ENCODE data around the gene ST3GAL2.

- no peak for TF ChIP-seq RARB (CRISPR knock-in tag; IDR thresholded peaks at IDR 0.05)
- TF ChIP-seq, protein P1, sequence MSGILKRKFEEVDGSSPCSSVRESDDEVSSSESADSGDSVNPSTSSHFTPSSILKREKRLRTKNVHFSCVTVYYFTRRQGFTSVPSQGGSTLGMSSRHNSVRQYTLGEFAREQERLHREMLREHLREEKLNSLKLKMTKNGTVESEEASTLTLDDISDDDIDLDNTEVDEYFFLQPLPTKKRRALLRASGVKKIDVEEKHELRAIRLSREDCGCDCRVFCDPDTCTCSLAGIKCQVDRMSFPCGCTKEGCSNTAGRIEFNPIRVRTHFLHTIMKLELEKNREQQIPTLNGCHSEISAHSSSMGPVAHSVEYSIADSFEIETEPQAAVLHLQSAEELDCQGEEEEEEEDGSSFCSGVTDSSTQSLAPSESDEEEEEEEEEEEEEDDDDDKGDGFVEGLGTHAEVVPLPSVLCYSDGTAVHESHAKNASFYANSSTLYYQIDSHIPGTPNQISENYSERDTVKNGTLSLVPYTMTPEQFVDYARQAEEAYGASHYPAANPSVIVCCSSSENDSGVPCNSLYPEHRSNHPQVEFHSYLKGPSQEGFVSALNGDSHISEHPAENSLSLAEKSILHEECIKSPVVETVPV (CRISPR knock-in tag; IDR thresholded peaks at IDR 0.05), result no peak
- TF ChIP-seq CSDC2 (CRISPR knock-in tag; IDR thresholded peaks at IDR 0.05), result no peak
- TF ChIP-seq ZFP3 (CRISPR knock-in tag; IDR thresholded peaks at IDR 0.05), result no peak
- no peak for TF ChIP-seq BACH2 (CRISPR knock-in tag; IDR thresholded peaks at IDR 0.05; ENCODE audit: borderline replicate concordance)
- no peak for TF ChIP-seq ZNF70 (CRISPR knock-in tag; IDR thresholded peaks at IDR 0.05)
- TF ChIP-seq SNAI2 (CRISPR knock-in tag; IDR thresholded peaks at IDR 0.05), result no peak
- no peak for TF ChIP-seq ISL1 (CRISPR knock-in tag; IDR thresholded peaks at IDR 0.05)
- TF ChIP-seq, protein P2, sequence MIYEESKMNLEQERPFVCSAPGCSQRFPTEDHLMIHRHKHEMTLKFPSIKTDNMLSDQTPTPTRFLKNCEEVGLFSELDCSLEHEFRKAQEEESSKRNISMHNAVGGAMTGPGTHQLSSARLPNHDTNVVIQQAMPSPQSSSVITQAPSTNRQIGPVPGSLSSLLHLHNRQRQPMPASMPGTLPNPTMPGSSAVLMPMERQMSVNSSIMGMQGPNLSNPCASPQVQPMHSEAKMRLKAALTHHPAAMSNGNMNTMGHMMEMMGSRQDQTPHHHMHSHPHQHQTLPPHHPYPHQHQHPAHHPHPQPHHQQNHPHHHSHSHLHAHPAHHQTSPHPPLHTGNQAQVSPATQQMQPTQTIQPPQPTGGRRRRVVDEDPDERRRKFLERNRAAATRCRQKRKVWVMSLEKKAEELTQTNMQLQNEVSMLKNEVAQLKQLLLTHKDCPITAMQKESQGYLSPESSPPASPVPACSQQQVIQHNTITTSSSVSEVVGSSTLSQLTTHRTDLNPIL (CRISPR knock-in tag; IDR thresholded peaks at IDR 0.05; ENCODE audit: low read depth), result no peak
- no peak for TF ChIP-seq TSHZ2 (CRISPR knock-in tag; IDR thresholded peaks at IDR 0.05)
- TF ChIP-seq, protein P3, sequence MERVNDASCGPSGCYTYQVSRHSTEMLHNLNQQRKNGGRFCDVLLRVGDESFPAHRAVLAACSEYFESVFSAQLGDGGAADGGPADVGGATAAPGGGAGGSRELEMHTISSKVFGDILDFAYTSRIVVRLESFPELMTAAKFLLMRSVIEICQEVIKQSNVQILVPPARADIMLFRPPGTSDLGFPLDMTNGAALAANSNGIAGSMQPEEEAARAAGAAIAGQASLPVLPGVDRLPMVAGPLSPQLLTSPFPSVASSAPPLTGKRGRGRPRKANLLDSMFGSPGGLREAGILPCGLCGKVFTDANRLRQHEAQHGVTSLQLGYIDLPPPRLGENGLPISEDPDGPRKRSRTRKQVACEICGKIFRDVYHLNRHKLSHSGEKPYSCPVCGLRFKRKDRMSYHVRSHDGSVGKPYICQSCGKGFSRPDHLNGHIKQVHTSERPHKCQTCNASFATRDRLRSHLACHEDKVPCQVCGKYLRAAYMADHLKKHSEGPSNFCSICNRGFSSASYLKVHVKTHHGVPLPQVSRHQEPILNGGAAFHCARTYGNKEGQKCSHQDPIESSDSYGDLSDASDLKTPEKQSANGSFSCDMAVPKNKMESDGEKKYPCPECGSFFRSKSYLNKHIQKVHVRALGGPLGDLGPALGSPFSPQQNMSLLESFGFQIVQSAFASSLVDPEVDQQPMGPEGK (CRISPR knock-in tag; IDR thresholded peaks at IDR 0.05; ENCODE audit: borderline replicate concordance), result no peak
- TF ChIP-seq ARNTL (CRISPR knock-in tag; IDR thresholded peaks at IDR 0.05; ENCODE audit: borderline replicate concordance, low read depth), result no peak
- TF ChIP-seq, protein P4, sequence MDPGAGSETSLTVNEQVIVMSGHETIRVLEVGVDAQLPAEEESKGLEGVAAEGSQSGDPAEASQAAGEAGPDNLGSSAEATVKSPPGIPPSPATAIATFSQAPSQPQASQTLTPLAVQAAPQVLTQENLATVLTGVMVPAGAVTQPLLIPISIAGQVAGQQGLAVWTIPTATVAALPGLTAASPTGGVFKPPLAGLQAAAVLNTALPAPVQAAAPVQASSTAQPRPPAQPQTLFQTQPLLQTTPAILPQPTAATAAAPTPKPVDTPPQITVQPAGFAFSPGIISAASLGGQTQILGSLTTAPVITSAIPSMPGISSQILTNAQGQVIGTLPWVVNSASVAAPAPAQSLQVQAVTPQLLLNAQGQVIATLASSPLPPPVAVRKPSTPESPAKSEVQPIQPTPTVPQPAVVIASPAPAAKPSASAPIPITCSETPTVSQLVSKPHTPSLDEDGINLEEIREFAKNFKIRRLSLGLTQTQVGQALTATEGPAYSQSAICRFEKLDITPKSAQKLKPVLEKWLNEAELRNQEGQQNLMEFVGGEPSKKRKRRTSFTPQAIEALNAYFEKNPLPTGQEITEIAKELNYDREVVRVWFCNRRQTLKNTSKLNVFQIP (CRISPR knock-in tag; IDR thresholded peaks at IDR 0.05; ENCODE audit: borderline replicate concordance, low read depth), result no peak
- TF ChIP-seq TCF4 (CRISPR knock-in tag; IDR thresholded peaks at IDR 0.05; ENCODE audit: borderline replicate concordance), result no peak
Measured at GRCh38 chr16:70342016-70342415, 96.9 kb downstream of the ST3GAL2 start.

Measured in SK-N-SH treated with all-trans-retinoic acid at 6 μM for 48 hours (cell line).